ENCODE results near the gene CHPT1. TPM values are rescaled to one million over a fixed set of nuclear protein-coding genes. Genes with fewer than 3 reads are reported as not detected.

CHPT1 gene
- total and polyA plus RNA-seq, 8 donors: 26.8 to 69.0 (median 30.4) TPM

DNA sequence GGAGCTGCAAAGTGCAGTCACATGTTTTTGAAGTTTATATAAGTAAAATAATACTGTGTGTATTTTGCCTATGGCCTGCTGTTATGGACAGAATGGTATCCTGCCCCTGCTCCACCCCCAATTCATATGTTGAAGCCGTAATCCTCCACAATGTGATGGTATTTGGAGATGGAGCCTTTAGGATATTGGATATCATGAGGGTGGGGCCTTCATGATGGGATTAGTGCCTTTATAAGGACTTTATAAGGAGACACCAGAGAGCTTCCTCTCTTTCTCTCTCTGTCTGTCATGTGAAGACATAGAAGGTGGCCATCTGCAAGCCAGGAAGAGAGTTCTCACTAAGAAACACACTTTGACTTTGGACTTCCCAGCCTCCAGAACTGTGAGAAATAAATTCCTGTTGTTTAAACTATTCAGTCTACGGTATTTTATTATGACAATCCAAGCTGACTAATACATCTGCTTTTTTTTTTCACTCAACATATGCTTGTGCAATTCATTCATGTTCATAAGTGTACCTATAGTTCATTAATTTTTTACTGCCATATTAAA, 3.1 kb upstream of the CHPT1 start:
- no peaks in the 10 kb centered on the region for H3K36me3 ChIP-seq
- TF ChIP-seq, protein P1, sequence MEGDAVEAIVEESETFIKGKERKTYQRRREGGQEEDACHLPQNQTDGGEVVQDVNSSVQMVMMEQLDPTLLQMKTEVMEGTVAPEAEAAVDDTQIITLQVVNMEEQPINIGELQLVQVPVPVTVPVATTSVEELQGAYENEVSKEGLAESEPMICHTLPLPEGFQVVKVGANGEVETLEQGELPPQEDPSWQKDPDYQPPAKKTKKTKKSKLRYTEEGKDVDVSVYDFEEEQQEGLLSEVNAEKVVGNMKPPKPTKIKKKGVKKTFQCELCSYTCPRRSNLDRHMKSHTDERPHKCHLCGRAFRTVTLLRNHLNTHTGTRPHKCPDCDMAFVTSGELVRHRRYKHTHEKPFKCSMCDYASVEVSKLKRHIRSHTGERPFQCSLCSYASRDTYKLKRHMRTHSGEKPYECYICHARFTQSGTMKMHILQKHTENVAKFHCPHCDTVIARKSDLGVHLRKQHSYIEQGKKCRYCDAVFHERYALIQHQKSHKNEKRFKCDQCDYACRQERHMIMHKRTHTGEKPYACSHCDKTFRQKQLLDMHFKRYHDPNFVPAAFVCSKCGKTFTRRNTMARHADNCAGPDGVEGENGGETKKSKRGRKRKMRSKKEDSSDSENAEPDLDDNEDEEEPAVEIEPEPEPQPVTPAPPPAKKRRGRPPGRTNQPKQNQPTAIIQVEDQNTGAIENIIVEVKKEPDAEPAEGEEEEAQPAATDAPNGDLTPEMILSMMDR (IDR thresholded peaks at IDR 0.05): no peak
- intact Hi-C loops (cut with DNase I): no loop called here
- H3K27me3 ChIP-seq: no peaks in the 10 kb centered on the region
- no peak for ATAC-seq
- no peak for DNase-seq
- H3K9me3 ChIP-seq: no peaks in the 10 kb centered on the region
- H3K27ac ChIP-seq: no peak overlapping the region
- peaks cover 14 to 27% of the 10 kb centered on the region in 2 donors for H3K4me1 ChIP-seq
- no peak overlapping the region for H3K4me3 ChIP-seq

DNA sequence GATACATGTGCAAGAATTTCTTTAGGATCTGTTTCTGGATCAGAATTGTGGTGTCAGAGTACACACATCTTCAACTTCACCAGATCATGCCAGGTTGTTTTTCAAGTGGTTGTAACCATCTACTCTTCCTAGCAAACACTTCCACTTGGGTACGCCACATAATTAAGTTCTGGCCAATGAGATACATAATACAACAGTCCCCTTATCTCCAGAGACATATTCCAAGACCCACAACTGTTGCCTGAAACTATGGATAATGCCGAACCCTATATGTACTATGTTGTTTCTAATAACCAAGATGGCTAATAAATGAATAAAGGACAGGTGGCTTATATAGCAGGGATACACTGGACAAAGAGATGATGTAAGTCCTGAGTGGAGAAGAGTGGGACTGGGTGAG, 2.5 kb upstream of the CHPT1 start:
- TF ChIP-seq, protein P1 (IDR thresholded peaks at IDR 0.05): no peak
- Histone ChIP-seq H3K27ac (no peak overlapping the region), H3K27me3 (no peaks in the 10 kb centered on the region), H3K9me3 (no peaks in the 10 kb centered on the region), H3K36me3 (no peaks in the 10 kb centered on the region), H3K4me3 (no peak overlapping the region), H3K4me1 (peaks cover 18 to 33% of the 10 kb centered on the region in 2 donors)
- intact Hi-C loops (cut with DNase I): no loop called here
- no peak for DNase-seq
- ATAC-seq: no peak

DNA sequence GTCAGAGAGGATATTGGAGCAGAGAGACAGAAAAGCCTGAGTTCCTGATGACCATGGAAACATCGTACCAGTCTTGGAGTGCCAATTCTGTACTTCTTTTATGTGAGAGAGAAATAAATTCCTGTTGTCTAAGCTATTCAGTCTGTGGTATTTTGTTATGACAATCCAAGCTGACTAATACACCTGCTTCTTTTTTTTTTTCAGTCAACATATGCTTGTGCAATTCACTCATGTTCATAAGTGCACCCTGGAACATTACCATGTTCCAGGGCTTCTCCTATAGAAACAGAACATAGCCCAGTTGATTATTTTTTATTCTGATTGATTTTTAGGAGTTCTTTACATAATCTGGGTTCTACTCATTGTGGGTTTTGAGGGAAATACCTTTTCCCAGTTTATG, 1.7 kb upstream of the CHPT1 start:
- ATAC-seq: peak; percentile 5
- Histone ChIP-seq H3K27ac (no peak overlapping the region), H3K4me3 (no peak overlapping the region), H3K9me3 (no peaks in the 10 kb centered on the region), H3K36me3 (no peaks in the 10 kb centered on the region), H3K4me1 (peaks cover 23 to 41% of the 10 kb centered on the region in 2 donors), H3K27me3 (no peaks in the 10 kb centered on the region)
- no peak for DNase-seq
- TF ChIP-seq, protein P1 (IDR thresholded peaks at IDR 0.05): no peak
- intact Hi-C loops (cut with DNase I): no loop called here

DNA sequence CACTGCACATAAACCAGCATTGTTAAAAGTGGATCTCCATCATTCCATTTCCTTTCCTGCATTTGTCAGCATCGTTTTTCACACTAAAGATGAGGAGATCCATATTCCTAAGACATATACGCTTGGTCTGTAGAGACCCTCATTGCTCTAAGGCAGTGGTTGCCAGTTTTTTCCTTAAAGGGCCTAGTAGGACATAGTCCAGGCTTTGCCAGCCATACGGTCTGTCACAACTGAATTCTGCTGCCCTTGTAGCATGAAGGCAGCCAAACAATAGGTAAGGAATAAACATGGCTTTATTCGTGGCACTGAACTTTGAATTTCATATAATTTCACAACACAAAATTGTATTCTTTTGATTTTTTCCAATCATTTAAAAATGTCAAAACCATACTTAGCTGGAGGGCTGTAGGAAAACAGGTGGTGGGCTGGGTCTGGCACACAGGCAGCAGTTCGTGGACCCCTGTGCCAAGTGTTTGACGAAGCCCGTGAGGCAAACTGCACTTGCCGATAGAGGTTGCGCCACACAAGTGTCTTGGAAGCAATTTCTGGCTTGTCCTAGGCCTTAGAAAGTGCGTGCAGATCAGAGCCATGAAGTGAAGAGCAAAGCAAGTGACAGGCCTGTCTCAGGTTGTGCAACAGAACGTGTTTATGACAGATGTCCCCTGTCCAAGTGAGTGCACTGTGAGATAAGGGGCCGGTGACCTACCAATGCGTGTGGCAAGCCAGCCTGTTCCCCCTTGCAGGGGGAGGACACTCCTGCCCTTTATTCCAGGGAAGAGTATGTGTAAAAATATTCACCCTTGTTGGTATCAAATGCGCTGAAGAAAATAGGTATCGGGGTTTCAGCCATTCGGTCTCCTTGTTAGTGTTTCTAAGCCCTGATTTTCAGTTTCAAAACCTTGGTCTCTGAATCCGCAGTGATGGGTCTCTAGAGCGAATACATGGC, 916 bp upstream of the CHPT1 start:
- Histone ChIP-seq H3K9me3 (no peaks in the 10 kb centered on the region), H3K36me3 (no peaks in the 10 kb centered on the region), H3K27ac (peak overlapping the region; percentile 89 to 90), H3K4me3 (peak overlapping the region; percentile 72 to 95), H3K27me3 (no peaks in the 10 kb centered on the region), H3K4me1 (peaks cover 23 to 49% of the 10 kb centered on the region in 2 donors)
- ATAC-seq (peak; percentile 47), DNase-seq (peak in 3 of 4 donors; percentile 26 to 45 (median 42))
- TF ChIP-seq, protein P1 (IDR thresholded peaks at IDR 0.05): no peak
- intact Hi-C loops (cut with DNase I): no loop called here
